Measurements from ENCODE around the gene GPATCH2. TPM values are rescaled to one million over a fixed set of nuclear protein-coding genes. Genes with fewer than 3 reads are reported as not detected.

Gene GPATCH2
- total RNA-seq, 2 experiments from 2014 or later: 9.2 to 9.6 TPM

GRCh38 chr1:217419194-217419551, 211.7 kb downstream of the GPATCH2 start:
- no peaks in the 10 kb centered on the region for H3K9me3 Mint-ChIP-seq
- TF ChIP-seq CTCF (IDR thresholded peaks at IDR 0.05): no peak
- H3K4me3 Mint-ChIP-seq: no peak overlapping the region
- H3K36me3 Mint-ChIP-seq (ENCODE audit: low read depth): no peaks in the 10 kb centered on the region
- Histone ChIP-seq H3K27me3 (ENCODE audit: control insufficient read depth in 1 of 2, insufficient read depth in 2 of 2, low read length in 2 of 2) (no peaks in the 10 kb centered on the region), H3K4me3 (ENCODE audit: low read length) (no peak overlapping the region), H3K27ac (ENCODE audit: low read depth in 1 of 2, low read length in 2 of 2) (no peak overlapping the region), H3K36me3 (ENCODE audit: insufficient read depth, low read length) (no peaks in the 10 kb centered on the region), H3K9me3 (ENCODE audit: control insufficient read depth in 1 of 2, insufficient read depth in 1 of 2, low read length in 2 of 2) (no peaks in the 10 kb centered on the region), H3K4me1 (ENCODE audit: insufficient read depth, low read length) (no peaks in the 10 kb centered on the region)
- H3K27me3 Mint-ChIP-seq: peaks cover 6% of the 10 kb centered on the region
- H3K4me1 Mint-ChIP-seq (ENCODE audit: low read depth): no peaks in the 10 kb centered on the region
- intact Hi-C loops (cut with DNase I, micrococcal nuclease): no loop called here
- ChIA-PET POLR2A (no interaction called here), CTCF (no interaction called here)
- DNase-seq: no peak
- no peak for ATAC-seq (ENCODE audit: poor library complexity)
- no peak overlapping the region for H3K27ac Mint-ChIP-seq

- no peak for DNase-seq
- CTCF ChIA-PET: no interaction called here
- no peak for ATAC-seq (ENCODE audit: poor library complexity)
- no peaks in the 10 kb centered on the region for H3K4me1 ChIP-seq (ENCODE audit: insufficient read depth, low read length)
- no peaks in the 10 kb centered on the region for H3K9me3 ChIP-seq (ENCODE audit: control insufficient read depth in 1 of 2, insufficient read depth in 1 of 2, low read length in 2 of 2)
- Mint-ChIP-seq H3K36me3 (ENCODE audit: low read depth) (no peaks in the 10 kb centered on the region), H3K9me3 (no peaks in the 10 kb centered on the region), H3K4me1 (ENCODE audit: low read depth) (no peaks in the 10 kb centered on the region), H3K27ac (no peak overlapping the region), H3K27me3 (peaks cover 6% of the 10 kb centered on the region), H3K4me3 (no peak overlapping the region)
- no peaks in the 10 kb centered on the region for H3K27me3 ChIP-seq (ENCODE audit: control insufficient read depth in 1 of 2, insufficient read depth in 2 of 2, low read length in 2 of 2)
- no peak overlapping the region for H3K27ac ChIP-seq (ENCODE audit: low read depth in 1 of 2, low read length in 2 of 2)
- no peak overlapping the region for H3K4me3 ChIP-seq (ENCODE audit: low read length)
- H3K36me3 ChIP-seq (ENCODE audit: insufficient read depth, low read length): no peaks in the 10 kb centered on the region
- no peak for TF ChIP-seq CTCF (IDR thresholded peaks at IDR 0.05)
- intact Hi-C loops (cut with DNase I, micrococcal nuclease): no loop called here
- POLR2A ChIA-PET: no interaction called here
Observed at GRCh38 chr1:217418269-217419193, 212.4 kb downstream of the GPATCH2 start.

- no peaks in the 10 kb centered on the region for H3K9me3 Mint-ChIP-seq
Observed at GRCh38 chr1:217417363-217417762, 213.5 kb downstream of the GPATCH2 start.

More at GRCh38 chr1:217417363-217417762, 213.5 kb downstream of the GPATCH2 start:
- TF ChIP-seq CTCF (IDR thresholded peaks at IDR 0.05): no peak
- Histone ChIP-seq H3K4me1 (ENCODE audit: insufficient read depth, low read length) (no peaks in the 10 kb centered on the region), H3K36me3 (ENCODE audit: insufficient read depth, low read length) (no peaks in the 10 kb centered on the region), H3K27ac (ENCODE audit: low read depth in 1 of 2, low read length in 2 of 2) (no peak overlapping the region), H3K4me3 (ENCODE audit: low read length) (no peak overlapping the region), H3K9me3 (ENCODE audit: control insufficient read depth in 1 of 2, insufficient read depth in 1 of 2, low read length in 2 of 2) (no peaks in the 10 kb centered on the region), H3K27me3 (ENCODE audit: control insufficient read depth in 1 of 2, insufficient read depth in 2 of 2, low read length in 2 of 2) (no peaks in the 10 kb centered on the region)
- Mint-ChIP-seq H3K4me1 (ENCODE audit: low read depth) (no peaks in the 10 kb centered on the region), H3K36me3 (ENCODE audit: low read depth) (no peaks in the 10 kb centered on the region), H3K27ac (no peak overlapping the region), H3K27me3 (peaks cover 6% of the 10 kb centered on the region), H3K4me3 (no peak overlapping the region)
- no peak for DNase-seq
- CTCF ChIA-PET: no interaction called here
- no peak for ATAC-seq (ENCODE audit: poor library complexity)
- intact Hi-C loops (cut with DNase I, micrococcal nuclease): no loop called here
- POLR2A ChIA-PET: no interaction called here
